A673 (cell line): Measurements from ENCODE around the gene PLEK2. TPM values are rescaled to one million over a fixed set of nuclear protein-coding genes. Genes with fewer than 3 reads are reported as not detected.

Source experiments
- BruUV-seq: library from RNA; stranded (reverse); fragments of 400-500 nt; replicated peaks from 2 replicates; lab custom pipeline; 2021; lab: Mats Ljungman, UMichigan
- CTCF ChIA-PET: fragments of 300-600 bp; sonication (Branson Sonifier 250); formaldehyde crosslinking; loops from one replicate; lab custom pipeline; 2022; ENCODE audit warnings: antibody characterized with exemption; lab: Charles Lee
- POLR2A ChIA-PET: fragments of 300-600 bp; sonication (Branson Sonifier 250); formaldehyde crosslinking; loops from one replicate; lab custom pipeline; 2022; ENCODE audit warnings: antibody characterized with exemption; ENCODE audit not compliant: low non-redundant PET; lab: Charles Lee
- DNase-seq: peaks from one replicate; pipeline ENCODE4 v3.0.0-alpha.2; 2015; ENCODE audit warnings: low spot score
- H3K27ac ChIP-seq: fragments of 200-600 bp; sonication (generic); 2 replicates; pipeline ENCODE4 v1.5.1; 2016; ENCODE audit warnings: mixed run types, low read depth, mild to moderate bottlenecking, mixed read lengths, antibody characterized with exemption, low read length; ENCODE audit not compliant: poor library complexity, severe bottlenecking
- H3K27me3 ChIP-seq: fragments of 200-600 bp; sonication (generic); replicated peaks from 2 replicates; pipeline ENCODE4 v1.6.1; 2017; ENCODE audit warnings: mixed run types, low read depth, mild to moderate bottlenecking, mixed read lengths, antibody characterized with exemption, low read length; ENCODE audit not compliant: insufficient read depth, poor library complexity
- H3K36me3 ChIP-seq: fragments of 200-600 bp; sonication (generic); 2 replicates; pipeline ENCODE4 v1.6.1; 2016; ENCODE audit warnings: mixed run types, mild to moderate bottlenecking, mixed read lengths, antibody characterized with exemption, low read length; ENCODE audit not compliant: insufficient read depth, poor library complexity, severe bottlenecking
- H3K4me1 ChIP-seq: fragments of 200-600 bp; sonication (generic); 2 replicates; pipeline ENCODE4 v1.6.1; 2017; ENCODE audit warnings: mixed run types, mild to moderate bottlenecking, mixed read lengths, antibody characterized with exemption, low read length; ENCODE audit not compliant: insufficient read depth, poor library complexity, severe bottlenecking
- H3K4me3 ChIP-seq: fragments of 200-600 bp; sonication (generic); 2 replicates; pipeline ENCODE4 v1.5.1; 2016; ENCODE audit warnings: low read depth, mixed run types, mild to moderate bottlenecking, mixed read lengths, low read length; ENCODE audit not compliant: poor library complexity, severe bottlenecking
- H3K9me3 ChIP-seq: fragments of 200-600 bp; sonication (generic); 2 replicates; pipeline ENCODE4 v1.6.1; 2016; ENCODE audit warnings: mixed run types, low read depth, mild to moderate bottlenecking, mixed read lengths, antibody characterized with exemption, low read length; ENCODE audit not compliant: poor library complexity, severe bottlenecking
- CTCF ChIP-seq: fragments of 300-800, 200-600 bp; sonication (generic); conservative IDR thresholded peaks from 2 replicates; pipeline ENCODE4 v1.5.1; 2017; ENCODE audit warnings: low read depth, mild to moderate bottlenecking, antibody characterized with exemption, low read length, moderate library complexity, mixed read lengths
- EZH2 ChIP-seq: fragments of 200-600 bp; sonication (generic); IDR thresholded peaks from 2 replicates; pipeline ENCODE4 v1.6.1; 2017; ENCODE audit warnings: borderline replicate concordance, low read depth, mild to moderate bottlenecking, mixed read lengths, antibody characterized with exemption, low read length; ENCODE audit not compliant: poor library complexity, severe bottlenecking
- intact Hi-C: fragments of 100-400 bp; cut with micrococcal nuclease; formaldehyde crosslinking; loops from one replicate; pipeline ENCODE4 v1.10.0; 2022; ENCODE audit not compliant: unreplicated experiment
- total RNA-seq: library from RNA; stranded (reverse); gene quantifications from 2 replicates; pipeline ENCODE4 v1.2.3, GENCODE V29; 2021

The PLEK2 gene
- total RNA-seq, 1 experiment from 2014 or later, result 6.8 TPM

GRCh38 chr14:67418401-67419191 lies 6.6 kb upstream of the PLEK2 start:
- BruUV-seq, result no TSS peak
- ChIA-PET POLR2A (no interaction called here), CTCF (interaction anchor here (0.9 kb wide), 1 partner anchor 8 kb away, joined by 3 read pairs; no protein-coding TSS in a partner anchor)
- intact Hi-C loops, result no loop called here
- TF ChIP-seq CTCF (no peak), EZH2 (no peak)
- Histone ChIP-seq H3K27me3 (no peaks in the 10 kb centered on the region), H3K4me1 (no peaks in the 10 kb centered on the region), H3K27ac (no peak overlapping the region), H3K9me3 (no peaks in the 10 kb centered on the region), H3K4me3 (no peak overlapping the region), H3K36me3 (no peaks in the 10 kb centered on the region)
- no peak for DNase-seq

- CTCF ChIA-PET, result no interaction called here
- Histone ChIP-seq H3K9me3 (no peaks in the 10 kb centered on the region), H3K36me3 (no peaks in the 10 kb centered on the region), H3K27ac (no peak overlapping the region), H3K4me3 (no peak overlapping the region), H3K27me3 (no peaks in the 10 kb centered on the region), H3K4me1 (no peaks in the 10 kb centered on the region)
- POLR2A ChIA-PET, result no interaction called here
- BruUV-seq, result no TSS peak
- no peak for TF ChIP-seq CTCF
- TF ChIP-seq EZH2, result no peak
- intact Hi-C loops, result no loop called here
- DNase-seq, result no peak
These were observed 5.7 kb upstream of the PLEK2 start for GRCh38 chr14:67417633-67418032.

- Histone ChIP-seq H3K36me3 (no peaks in the 10 kb centered on the region), H3K4me3 (no peak overlapping the region), H3K27ac (no peak overlapping the region), H3K27me3 (no peaks in the 10 kb centered on the region), H3K4me1 (no peaks in the 10 kb centered on the region), H3K9me3 (no peaks in the 10 kb centered on the region)
- intact Hi-C loops, result no loop called here
- BruUV-seq, result no TSS peak
- POLR2A ChIA-PET, result no interaction called here
- TF ChIP-seq CTCF (no peak), EZH2 (no peak)
- CTCF ChIA-PET, result no interaction called here
- DNase-seq, result no peak
These were observed 4.8 kb upstream of the PLEK2 start for GRCh38 chr14:67416810-67417209.
